Muscle layer of colon (tissue), 2 donors: ENCODE measurements around the gene NDUFA3.

Experiments used
- H3K27ac ChIP-seq: one replicate; pipeline ENCODE4 v1.7.0; 2013; ENCODE audit warnings: low read depth, mild to moderate bottlenecking, low read length, moderate library complexity
- H3K27me3 ChIP-seq, 2 donors: one replicate each; pipeline ENCODE4 v1.7.0; 2013; ENCODE audit warnings: low read length in 2 of 2, mild to moderate bottlenecking in 2 of 2; ENCODE audit not compliant: insufficient read depth in 2 of 2, control insufficient read depth in 1 of 2
- H3K36me3 ChIP-seq: one replicate; pipeline ENCODE4 v1.7.0; 2013; ENCODE audit warnings: mild to moderate bottlenecking, low read length; ENCODE audit not compliant: insufficient read depth
- H3K4me1 ChIP-seq: one replicate; pipeline ENCODE4 v1.7.0; 2013; ENCODE audit warnings: mild to moderate bottlenecking, low read length; ENCODE audit not compliant: insufficient read depth
- H3K4me3 ChIP-seq, 2 donors: one replicate each; pipeline ENCODE4 v1.7.0; 2013; ENCODE audit warnings: low read length in 2 of 2, low read depth in 1 of 2, mild to moderate bottlenecking in 1 of 2, moderate library complexity in 1 of 2
- H3K9ac ChIP-seq: one replicate; pipeline ENCODE4 v1.7.0; 2013; ENCODE audit warnings: low read length
- H3K9me3 ChIP-seq: one replicate; pipeline ENCODE4 v1.7.0; 2013; ENCODE audit warnings: mild to moderate bottlenecking, low read length
- donor health status: abdominal sarcoma.
- donor health status: Adenocarcinoma of cecum.

NDUFA3 gene

GRCh38 chr19:54114340-54115108 lies 11.9 kb downstream of the NDUFA3 start:
- Histone ChIP-seq H3K9ac (peak overlapping the region; percentile 75), H3K4me1 (peaks cover 21% of the 10 kb centered on the region), H3K36me3 (peaks cover 17% of the 10 kb centered on the region), H3K9me3 (no peaks in the 10 kb centered on the region), H3K27ac (peak overlapping the region; percentile 99), H3K27me3 (no peaks in the 10 kb centered on the region), H3K4me3 (peak overlapping the region; percentile 85 to 95)

- Histone ChIP-seq H3K9me3 (no peaks in the 10 kb centered on the region), H3K27me3 (no peaks in the 10 kb centered on the region), H3K4me1 (peaks cover 21% of the 10 kb centered on the region), H3K4me3 (peak within 1 kb of the TSS; percentile 85 to 95), H3K36me3 (peaks cover 18% of the 10 kb centered on the region), H3K27ac (peak within 1 kb of the TSS; percentile 99), H3K9ac (peak within 1 kb of the TSS; percentile 75)
These were observed 12.7 kb downstream of the NDUFA3 start, which contains the start of the genes PRPF31 and TFPT for GRCh38 chr19:54115109-54116063. Gene PRPF31, plus strand, starts transcription at chr19:54115754. Its CDS starts 2,525 bp downstream, at chr19:54118279. Gene TFPT, minus strand, starts transcription at chr19:54115657. Its CDS starts 388 bp downstream, at chr19:54115269.

GRCh38 chr19:54121259-54121658 lies 18.6 kb downstream of the NDUFA3 start:
- H3K27me3 ChIP-seq: no peaks in the 10 kb centered on the region
- no peaks in the 10 kb centered on the region for H3K9me3 ChIP-seq
- H3K9ac ChIP-seq: no peak overlapping the region
- no peak overlapping the region for H3K4me3 ChIP-seq
- H3K4me1 ChIP-seq: peaks cover 7% of the 10 kb centered on the region
- peaks cover 54% of the 10 kb centered on the region for H3K36me3 ChIP-seq
- H3K27ac ChIP-seq: no peak overlapping the region

DNA sequence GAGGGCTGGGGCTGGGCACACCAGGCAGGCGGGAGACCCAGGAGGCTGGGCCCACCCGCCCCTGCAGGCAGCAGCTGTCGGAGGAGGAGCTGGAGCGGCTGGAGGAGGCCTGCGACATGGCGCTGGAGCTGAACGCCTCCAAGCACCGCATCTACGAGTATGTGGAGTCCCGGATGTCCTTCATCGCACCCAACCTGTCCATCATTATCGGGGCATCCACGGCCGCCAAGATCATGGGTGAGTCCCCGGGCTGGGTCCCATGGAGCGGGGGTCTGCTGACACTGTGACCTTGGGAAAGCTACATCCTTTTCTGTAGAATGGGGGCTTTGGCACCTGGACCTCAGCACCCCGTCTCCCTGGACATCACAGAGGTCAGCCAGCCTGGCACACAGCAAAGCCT lies 21.0 kb downstream of the NDUFA3 start:
- H3K4me1 ChIP-seq: no peaks in the 10 kb centered on the region
- H3K4me3 ChIP-seq: no peak overlapping the region
- H3K27me3 ChIP-seq: no peaks in the 10 kb centered on the region
- peaks cover 70% of the 10 kb centered on the region for H3K36me3 ChIP-seq
- no peak overlapping the region for H3K9ac ChIP-seq
- H3K27ac ChIP-seq: no peak overlapping the region
- no peaks in the 10 kb centered on the region for H3K9me3 ChIP-seq

DNA sequence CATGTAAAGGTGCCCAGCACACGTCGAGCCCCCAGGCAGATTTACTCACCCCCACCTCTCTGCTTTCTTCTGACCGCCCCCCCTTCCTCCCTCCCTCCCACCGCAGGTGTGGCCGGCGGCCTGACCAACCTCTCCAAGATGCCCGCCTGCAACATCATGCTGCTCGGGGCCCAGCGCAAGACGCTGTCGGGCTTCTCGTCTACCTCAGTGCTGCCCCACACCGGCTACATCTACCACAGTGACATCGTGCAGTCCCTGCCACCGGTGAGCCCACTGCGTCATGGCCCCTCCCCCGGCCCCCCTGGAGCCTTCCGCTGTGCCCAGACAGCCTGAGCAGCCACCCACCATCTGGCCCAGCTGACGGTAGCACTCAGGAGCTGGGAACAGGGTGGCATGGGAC lies 21.7 kb downstream of the NDUFA3 start:
- Histone ChIP-seq H3K4me3 (no peak overlapping the region), H3K9me3 (no peaks in the 10 kb centered on the region), H3K4me1 (no peaks in the 10 kb centered on the region), H3K27me3 (no peaks in the 10 kb centered on the region), H3K9ac (no peak overlapping the region), H3K27ac (no peak overlapping the region), H3K36me3 (peaks cover 74% of the 10 kb centered on the region)

DNA sequence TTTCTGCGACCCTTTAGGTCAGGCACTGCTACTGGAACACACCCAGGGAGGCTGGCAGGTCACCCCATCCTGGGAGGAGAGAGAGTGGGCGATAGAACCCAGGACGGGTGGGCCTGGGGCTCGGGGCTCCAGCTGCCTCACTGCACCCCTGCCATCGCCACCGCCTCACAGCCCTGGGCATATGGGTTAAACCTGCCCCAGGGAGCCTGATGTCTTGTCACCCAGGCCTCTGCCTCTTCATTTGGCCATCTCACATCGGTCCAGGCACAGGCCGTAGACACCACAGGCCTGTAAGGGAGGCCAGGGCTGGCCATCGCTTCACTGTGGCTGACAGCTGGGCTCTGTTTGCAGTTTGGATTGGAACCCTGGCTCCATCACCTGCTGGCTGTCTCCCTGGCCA lies 23.1 kb downstream of the NDUFA3 start:
- Histone ChIP-seq H3K4me3 (no peak overlapping the region), H3K9me3 (no peaks in the 10 kb centered on the region), H3K36me3 (peaks cover 70% of the 10 kb centered on the region), H3K4me1 (no peaks in the 10 kb centered on the region), H3K27ac (no peak overlapping the region), H3K9ac (no peak overlapping the region), H3K27me3 (no peaks in the 10 kb centered on the region)

- Histone ChIP-seq H3K4me1 (no peaks in the 10 kb centered on the region), H3K4me3 (no peak overlapping the region), H3K9ac (no peak overlapping the region), H3K9me3 (no peaks in the 10 kb centered on the region), H3K36me3 (peaks cover 68% of the 10 kb centered on the region), H3K27me3 (no peaks in the 10 kb centered on the region), H3K27ac (no peak overlapping the region)
These were observed 25.2 kb downstream of the NDUFA3 start for GRCh38 chr19:54127688-54128440.

- Histone ChIP-seq H3K27ac (no peak overlapping the region), H3K4me1 (no peaks in the 10 kb centered on the region), H3K9ac (no peak overlapping the region), H3K27me3 (no peaks in the 10 kb centered on the region), H3K4me3 (no peak overlapping the region), H3K9me3 (no peaks in the 10 kb centered on the region), H3K36me3 (peaks cover 63% of the 10 kb centered on the region)
These were observed 25.7 kb downstream of the NDUFA3 start for GRCh38 chr19:54128441-54128725.

DNA sequence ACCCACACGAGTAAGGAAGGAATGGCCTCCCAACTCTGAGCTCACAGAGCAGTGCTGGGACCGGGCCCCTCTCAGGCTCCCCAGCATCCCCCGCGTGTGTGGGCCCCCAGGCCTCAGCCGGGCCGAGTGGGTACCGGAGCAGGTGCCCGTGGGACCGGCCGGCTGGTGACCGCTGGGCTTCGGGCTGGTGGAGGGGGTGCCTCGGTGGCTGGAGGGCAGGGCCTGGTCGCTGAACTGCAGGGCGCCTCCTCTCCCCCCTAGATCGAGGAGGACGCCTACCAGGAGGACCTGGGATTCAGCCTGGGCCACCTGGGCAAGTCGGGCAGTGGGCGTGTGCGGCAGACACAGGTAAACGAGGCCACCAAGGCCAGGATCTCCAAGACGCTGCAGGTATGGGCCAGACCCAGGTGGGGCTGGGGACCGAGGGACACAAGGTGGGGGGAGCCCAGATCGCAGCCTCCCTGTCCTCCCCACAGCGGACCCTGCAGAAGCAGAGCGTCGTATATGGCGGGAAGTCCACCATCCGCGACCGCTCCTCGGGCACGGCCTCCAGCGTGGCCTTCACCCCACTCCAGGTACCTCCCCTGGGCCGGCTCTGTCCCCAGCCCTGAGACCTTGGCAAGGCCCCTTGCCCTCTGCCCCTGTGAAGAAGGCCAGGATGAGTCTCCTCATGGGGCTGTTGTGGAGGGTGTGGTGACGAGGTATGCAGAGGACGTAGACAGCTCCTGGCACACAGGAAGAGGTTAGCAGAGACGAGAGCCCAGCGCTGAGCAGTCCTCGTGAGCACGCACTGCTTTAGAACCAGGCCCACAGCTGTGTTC lies 26.4 kb downstream of the NDUFA3 start:
- no peaks in the 10 kb centered on the region for H3K27me3 ChIP-seq
- H3K4me1 ChIP-seq: no peaks in the 10 kb centered on the region
- H3K9me3 ChIP-seq: no peaks in the 10 kb centered on the region
- no peak overlapping the region for H3K4me3 ChIP-seq
- no peak overlapping the region for H3K9ac ChIP-seq
- H3K36me3 ChIP-seq: peaks cover 57% of the 10 kb centered on the region
- no peak overlapping the region for H3K27ac ChIP-seq

GRCh38 chr19:54129617-54129996 lies 27.0 kb downstream of the NDUFA3 start:
- Histone ChIP-seq H3K27ac (no peak overlapping the region), H3K36me3 (peaks cover 53% of the 10 kb centered on the region), H3K9ac (no peak overlapping the region), H3K4me1 (no peaks in the 10 kb centered on the region), H3K27me3 (no peaks in the 10 kb centered on the region), H3K9me3 (no peaks in the 10 kb centered on the region), H3K4me3 (no peak overlapping the region)
